HCT116 (cell line): ENCODE results near the gene MRPS7. TPM values are rescaled to one million over a fixed set of nuclear protein-coding genes. Genes with fewer than 3 reads are reported as not detected.

Source experiments
- ATAC-seq: fragments of 200-7000 bp; cut with Tn5 transposase; 2 replicates; pipeline ENCODE4 v1.9.1; 2020; ENCODE audit warnings: mild to moderate bottlenecking, moderate library complexity
- BruUV-seq: library from RNA; stranded (reverse); fragments of 400-500 nt; replicated peaks from 2 replicates; lab custom pipeline; 2021; lab: Mats Ljungman, UMichigan
- CTCF ChIA-PET: fragments of 300-600 bp; sonication (Branson Sonifier 250); formaldehyde crosslinking; loops from one replicate; lab custom pipeline; 2021; ENCODE audit warnings: antibody characterized with exemption; lab: Charles Lee
- POLR2A ChIA-PET: fragments of 300-600, 350-600 bp; sonication (Branson Sonifier 250); formaldehyde crosslinking; loops from one replicate; lab custom pipeline; 2021; ENCODE audit warnings: antibody characterized with exemption; lab: Charles Lee
- RAD21 ChIA-PET, 2 experiments: fragments of 300-600 bp; sonication (Branson Sonifier 250); formaldehyde crosslinking; loops; one replicate each; lab custom pipeline; 2023; ENCODE audit warnings: low total read pairs in 2 of 2; ENCODE audit not compliant: uncharacterized antibody in 2 of 2, unreplicated experiment in 2 of 2, low non-redundant PET in 1 of 2; lab: Charles Lee
- DNase-seq: peaks from one replicate; pipeline ENCODE4 v3.0.0-alpha.2; 2010; ENCODE audit warnings: low read depth, low spot score
- H2AFZ ChIP-seq: fragments of 200-600 bp; shearing (Covaris generic), sonication (generic); 2 replicates; pipeline ENCODE4 v1.6.1; 2017; ENCODE audit warnings: low read depth, mixed run types, mixed read lengths, antibody characterized with exemption, low read length; ENCODE audit not compliant: poor library complexity, severe bottlenecking
- H3K27ac ChIP-seq: 2 replicates; pipeline ENCODE4 v1.5.1; 2012; ENCODE audit warnings: low read depth, low read length
- H3K27me3 ChIP-seq: fragments of 200-600 bp; sonication (generic); 2 replicates; pipeline ENCODE4 v1.6.1; 2016; ENCODE audit warnings: mixed run types, low read length, mixed read lengths; ENCODE audit not compliant: insufficient read depth
- H3K36me3 ChIP-seq, 2 experiments: fragments of 200-500 bp in 1 of 2; fragments of 200-600 bp in 1 of 2; sonication (Bioruptor generic) in 1 of 2; sonication (generic) in 1 of 2; 2 replicates each; pipeline versions ENCODE4 v1.5.1 to v1.6.1; 2014 to 2016; ENCODE audit warnings: low read length in 2 of 2, inconsistent platforms in 1 of 2, mixed read lengths in 1 of 2, mixed run types in 1 of 2; ENCODE audit not compliant: insufficient read depth in 2 of 2, control insufficient read depth in 1 of 2
- H3K4me1 ChIP-seq, 2 experiments: fragments of 200-600 bp in 1 of 2; sonication (generic) in 1 of 2; 2 replicates each; pipeline versions ENCODE4 v1.5.1 to v1.6.1; 2012 to 2017; ENCODE audit warnings: low read length in 2 of 2, inconsistent platforms in 1 of 2, mild to moderate bottlenecking in 1 of 2, mixed read lengths in 1 of 2, mixed run types in 1 of 2, moderate library complexity in 1 of 2; ENCODE audit not compliant: insufficient read depth in 2 of 2, control insufficient read depth in 1 of 2
- H3K4me2 ChIP-seq: fragments of 200-600 bp; sonication (generic); 2 replicates; pipeline ENCODE4 v1.6.1; 2017; ENCODE audit warnings: mixed run types, low read length, mixed read lengths
- H3K4me3 ChIP-seq, 2 experiments: fragments of 200-600 bp in 1 of 2; sonication (generic) in 1 of 2; replicated peaks in 1 of 2; 2 replicates each; pipeline ENCODE4 v1.5.1; 2011 to 2016; ENCODE audit warnings: low read length in 2 of 2, control low read depth in 1 of 2, low read depth in 1 of 2, mild to moderate bottlenecking in 1 of 2, mixed read lengths in 1 of 2, mixed run types in 1 of 2
- H3K79me2 ChIP-seq: fragments of 200-600 bp; sonication (generic); 2 replicates; pipeline ENCODE4 v1.6.1; 2017; ENCODE audit warnings: mild to moderate bottlenecking, mixed run types, low read length, moderate library complexity, mixed read lengths; ENCODE audit not compliant: insufficient read depth
- H3K9ac ChIP-seq: fragments of 200-600 bp; sonication (generic); 2 replicates; pipeline ENCODE4 v1.6.1; 2016; ENCODE audit warnings: low read length, mixed read lengths
- H3K9me2 ChIP-seq: fragments of 200-600 bp; sonication (generic), shearing (Covaris generic); 2 replicates; pipeline ENCODE4 v1.6.1; 2017; ENCODE audit warnings: mixed run types, mild to moderate bottlenecking, moderate library complexity; ENCODE audit not compliant: insufficient read depth
- H3K9me3 ChIP-seq, 2 experiments: fragments of 200-500 bp in 1 of 2; fragments of 200-600 bp in 1 of 2; sonication (Bioruptor generic) in 1 of 2; sonication (generic) in 1 of 2; 2 replicates each; pipeline ENCODE4 v1.6.1; 2014 to 2017; ENCODE audit warnings: low read length in 2 of 2, mixed read lengths in 2 of 2, inconsistent platforms in 1 of 2, low read depth in 1 of 2, mild to moderate bottlenecking in 1 of 2, mixed run types in 1 of 2, moderate library complexity in 1 of 2; ENCODE audit not compliant: control insufficient read depth in 1 of 2, insufficient read depth in 1 of 2
- H4K20me1 ChIP-seq: fragments of 200-600 bp; sonication (generic), shearing (Covaris generic); 2 replicates; pipeline ENCODE4 v1.6.1; 2017; ENCODE audit warnings: mixed run types, mild to moderate bottlenecking, moderate library complexity; ENCODE audit not compliant: insufficient read depth
- EZH2 ChIP-seq: fragments of 200-600 bp; sonication (generic); IDR thresholded peaks from 2 replicates; pipeline ENCODE4 v1.6.1; 2017; ENCODE audit warnings: antibody characterized with exemption, mixed run types
- JUND ChIP-seq: IDR thresholded peaks from 2 replicates; pipeline ENCODE4 v1.6.1; 2012
- POLR2AphosphoS5 ChIP-seq: IDR thresholded peaks from 2 replicates; pipeline ENCODE4 v1.6.1; 2011; ENCODE audit warnings: mild to moderate bottlenecking, low read depth, low read length, moderate library complexity
- ZNF274 ChIP-seq: fragments of 200-500 bp; sonication (Bioruptor generic); IDR thresholded peaks from 2 replicates; pipeline ENCODE4 v1.6.1; 2014; ENCODE audit warnings: mild to moderate bottlenecking, low read depth, low read length, inconsistent platforms
- intact Hi-C: fragments of 100-400 bp; cut with micrococcal nuclease; formaldehyde crosslinking; loops from 2 replicates; pipeline ENCODE4 v1.10.0; 2022
- total RNA-seq: library from RNA; stranded (reverse); gene quantifications from one replicate; pipeline ENCODE4 v1.2.1, GENCODE V29; 2021; ENCODE audit not compliant: unreplicated experiment

MRPS7 gene
- total RNA-seq, 1 experiment from 2014 or later: 104 TPM

GRCh38 chr17:75237100-75238014 is 24.3 kb upstream of the MRPS7 start:
- TF ChIP-seq EZH2 (no peak), POLR2AphosphoS5 (peak; percentile 27; the same call in 1 of the 2 replicates)
- Histone ChIP-seq H3K27me3 (no peaks in the 10 kb centered on the region), H3K4me2 (no peak overlapping the region), H2AFZ (no peak overlapping the region), H4K20me1 (peaks cover 6% of the 10 kb centered on the region; the same call in 1 of the 2 replicates), H3K27ac (no peak overlapping the region), H3K4me1 (peaks cover 0 to 11% of the 10 kb centered on the region in 2 experiments; a peak in 1 of 4 replicates), H3K9me3 (no peaks in the 10 kb centered on the region), H3K9ac (no peak overlapping the region), H3K9me2 (no peaks in the 10 kb centered on the region), H3K4me3 (no peak overlapping the region), H3K79me2 (no peaks in the 10 kb centered on the region), H3K36me3 (peaks cover 71 to 79% of the 10 kb centered on the region in 2 experiments)
- ChIA-PET POLR2A (no interaction called here), CTCF (interaction anchor here (1.0 to 2.4 kb wide), 4 partner anchors 14 to 276 kb away, joined by 3 to 13 read pairs (median 4); no protein-coding TSS in a partner anchor), RAD21 (interaction anchor here in 1 of 2 experiments (0.6 kb wide), 1 partner anchor 8 kb away, joined by 3 read pairs; no protein-coding TSS in a partner anchor)
- DNase-seq (no peak), ATAC-seq (no peak)
- intact Hi-C loops: loop anchor here (1.0 kb wide), 2 partner anchors 123 to 276 kb away; no protein-coding TSS in a partner anchor
- TSS peak; percentile 13 for BruUV-seq

GRCh38 chr17:75238020-75238580 is 23.6 kb upstream of the MRPS7 start:
- ChIA-PET RAD21 (interaction anchor here in 1 of 2 experiments (0.6 kb wide), 1 partner anchor 9 kb away, joined by 3 read pairs; no protein-coding TSS in a partner anchor), CTCF (interaction anchor here (0.6 to 2.4 kb wide), 4 partner anchors 13 to 277 kb away, joined by 3 to 13 read pairs (median 4); no protein-coding TSS in a partner anchor), POLR2A (no interaction called here)
- ATAC-seq (no peak), DNase-seq (no peak)
- Histone ChIP-seq H3K4me2 (no peak overlapping the region), H3K4me1 (peaks cover 0 to 11% of the 10 kb centered on the region in 2 experiments; a peak in 1 of 4 replicates), H2AFZ (no peak overlapping the region), H3K9me3 (no peaks in the 10 kb centered on the region), H3K36me3 (peaks cover 67 to 77% of the 10 kb centered on the region in 2 experiments), H3K4me3 (no peak overlapping the region), H3K9ac (no peak overlapping the region), H4K20me1 (peaks cover 6% of the 10 kb centered on the region; the same call in 1 of the 2 replicates), H3K79me2 (no peaks in the 10 kb centered on the region), H3K27me3 (no peaks in the 10 kb centered on the region), H3K27ac (no peak overlapping the region; the same call in 1 of the 2 replicates), H3K9me2 (no peaks in the 10 kb centered on the region)
- TSS peak; percentile 19 for BruUV-seq
- intact Hi-C loops: loop anchor here (1.0 kb wide), 2 partner anchors 124 to 277 kb away; no protein-coding TSS in a partner anchor
- no peak for TF ChIP-seq ZNF274
- no peak for TF ChIP-seq JUND
